ENCODE measurements around the gene WNT5A.

- TF ChIP-seq POLR2A (IDR thresholded peaks at IDR 0.05; ENCODE audit: low read depth, low read length): no peak
- TF ChIP-seq POLR2AphosphoS5 (IDR thresholded peaks at IDR 0.05; ENCODE audit: low read depth, low read length): no peak
- TF ChIP-seq PAX5 (IDR thresholded peaks at IDR 0.05; ENCODE audit: insufficient read depth, low read length, severe bottlenecking): no peak
- no peak for TF ChIP-seq TAF1 (IDR thresholded peaks at IDR 0.05; ENCODE audit: low read depth, low read length)
- TF ChIP-seq SPI1 (IDR thresholded peaks at IDR 0.05; ENCODE audit: low read depth, low read length): no peak
- no peak for TF ChIP-seq POU2F2 (IDR thresholded peaks at IDR 0.05; ENCODE audit: low read depth, low read length)
Measured at GRCh38 chr3:55484801-55485791, 2.0 kb downstream of the WNT5A start.
